HepG2 (cell line): ENCODE measurements around the gene LIMS2. TPM values are rescaled to one million over a fixed set of nuclear protein-coding genes. Genes with fewer than 3 reads are reported as not detected.

ENCODE experiments used
- AGO1 ChIP-seq: fragments of 200-400 bp; formaldehyde crosslinking; IDR thresholded peaks from 2 replicates; pipeline ENCODE4 v1.6.1; 2017; ENCODE audit warnings: mild to moderate bottlenecking, low read depth, low read length, moderate library complexity; ENCODE audit not compliant: poor library complexity, severe bottlenecking
- BHLHE40 ChIP-seq: IDR thresholded peaks from 2 replicates; pipeline ENCODE4 v1.6.1; 2011; ENCODE audit warnings: low read length, improper control_type of control experiment
- CCDC6 ChIP-seq: sonication (generic); formaldehyde crosslinking; IDR thresholded peaks from 2 replicates; pipeline ENCODE4 v1.8.1; 2022; ENCODE audit warnings: mild to moderate bottlenecking, missing genetic modification reagents, moderate library complexity
- FOXC1 ChIP-seq: sonication (generic); formaldehyde crosslinking; IDR thresholded peaks from 2 replicates; pipeline ENCODE4 v1.8.0; 2022; ENCODE audit warnings: mild to moderate bottlenecking, missing genetic modification reagents, borderline replicate concordance
- MATR3 ChIP-seq: sonication (generic); formaldehyde crosslinking; IDR thresholded peaks from 2 replicates; pipeline ENCODE4 v1.4.0; 2020; ENCODE audit warnings: missing genetic modification reagents
- MXD3 ChIP-seq: IDR thresholded peaks from 2 replicates; pipeline ENCODE4 v1.6.1; 2016; ENCODE audit warnings: mild to moderate bottlenecking, missing biosample characterization, missing genetic modification reagents
- RFX3 ChIP-seq: IDR thresholded peaks from 2 replicates; pipeline ENCODE4 v1.6.1; 2016; ENCODE audit warnings: missing biosample characterization, missing genetic modification reagents
- RXRA ChIP-seq: sonication (generic); formaldehyde crosslinking; IDR thresholded peaks from 2 replicates; pipeline ENCODE4 v1.5.1; 2020; ENCODE audit warnings: missing genetic modification reagents
- SNAPC2 ChIP-seq: sonication (generic); formaldehyde crosslinking; IDR thresholded peaks from 2 replicates; pipeline ENCODE4 v1.8.1; 2022; ENCODE audit warnings: mild to moderate bottlenecking, missing genetic modification reagents
- SOX6 ChIP-seq, 2 experiments: fragments of 450-650 bp in 1 of 2; sonication (generic) in 1 of 2; formaldehyde crosslinking in 1 of 2; IDR thresholded peaks; 2 replicates each; pipeline versions ENCODE4 v1.4.0 to v1.6.1; 2017 to 2020; ENCODE audit warnings: antibody characterized with exemption in 1 of 2, mild to moderate bottlenecking in 1 of 2, missing genetic modification reagents in 1 of 2
- SRY ChIP-seq: sonication (generic); formaldehyde crosslinking; IDR thresholded peaks from 2 replicates; pipeline ENCODE4 v1.8.0; 2022; ENCODE audit warnings: mild to moderate bottlenecking, missing genetic modification reagents
- STAG1 ChIP-seq: sonication (generic); formaldehyde crosslinking; IDR thresholded peaks from 2 replicates; pipeline ENCODE4 v1.4.0; 2020; ENCODE audit warnings: missing genetic modification reagents
- SYNCRIP ChIP-seq: fragments of 200-400 bp; formaldehyde crosslinking; IDR thresholded peaks from 2 replicates; pipeline ENCODE4 v1.6.1; 2018; ENCODE audit warnings: mild to moderate bottlenecking, low read depth, low read length; ENCODE audit not compliant: insufficient read depth
- TEAD2 ChIP-seq: sonication (generic); formaldehyde crosslinking; IDR thresholded peaks from 2 replicates; pipeline ENCODE4 v1.9.0; 2021; ENCODE audit warnings: missing genetic modification reagents
- THAP9 ChIP-seq: sonication (generic); formaldehyde crosslinking; IDR thresholded peaks from 2 replicates; pipeline ENCODE4; 2020; ENCODE audit warnings: missing genetic modification reagents, mild to moderate bottlenecking, borderline replicate concordance
- TP53 ChIP-seq: sonication (generic); formaldehyde crosslinking; conservative IDR thresholded peaks from 2 replicates; pipeline ENCODE4 v1.4.0; 2020; ENCODE audit warnings: missing genetic modification reagents
- ZNF180 ChIP-seq: sonication (generic); formaldehyde crosslinking; IDR thresholded peaks from 2 replicates; pipeline ENCODE4 v1.4.0; 2020; ENCODE audit warnings: low read depth, missing genetic modification reagents, borderline replicate concordance
- ZNF30 ChIP-seq: sonication (generic); formaldehyde crosslinking; IDR thresholded peaks from 2 replicates; pipeline ENCODE4 v1.5.0; 2020; ENCODE audit warnings: mild to moderate bottlenecking, missing genetic modification reagents
- ZNF317 ChIP-seq: sonication (generic); formaldehyde crosslinking; IDR thresholded peaks from 2 replicates; pipeline ENCODE4 v1.5.0; 2020; ENCODE audit warnings: mild to moderate bottlenecking, missing genetic modification reagents
- ZNF33B ChIP-seq: sonication (generic); formaldehyde crosslinking; IDR thresholded peaks from 2 replicates; pipeline ENCODE4 v1.5.1; 2020; ENCODE audit warnings: mild to moderate bottlenecking, missing genetic modification reagents
- ZNF513 ChIP-seq: sonication (generic); formaldehyde crosslinking; conservative IDR thresholded peaks from 2 replicates; pipeline ENCODE4 v1.5.0; 2020; ENCODE audit warnings: missing genetic modification reagents
- ZNF605 ChIP-seq: sonication (generic); formaldehyde crosslinking; IDR thresholded peaks from 2 replicates; pipeline ENCODE4 v1.8.0; 2022; ENCODE audit warnings: mild to moderate bottlenecking, missing genetic modification reagents
- ZNF772 ChIP-seq: sonication (generic); formaldehyde crosslinking; IDR thresholded peaks from 2 replicates; pipeline ENCODE4 v1.5.0; 2020; ENCODE audit warnings: mild to moderate bottlenecking, missing genetic modification reagents
- ZNF788 ChIP-seq: sonication (generic); formaldehyde crosslinking; IDR thresholded peaks from 2 replicates; pipeline ENCODE4 v1.5.0; 2020; ENCODE audit warnings: mild to moderate bottlenecking, missing genetic modification reagents, borderline replicate concordance
- ZNF790 ChIP-seq: sonication (generic); formaldehyde crosslinking; IDR thresholded peaks from 2 replicates; pipeline ENCODE4 v1.8.0; 2022; ENCODE audit warnings: missing genetic modification reagents, mild to moderate bottlenecking, borderline replicate concordance
- ZNF816 ChIP-seq: sonication (generic); formaldehyde crosslinking; IDR thresholded peaks from 2 replicates; pipeline ENCODE4 v1.8.0; 2022; ENCODE audit warnings: missing genetic modification reagents, mild to moderate bottlenecking, borderline replicate concordance
- polyA plus RNA-seq, 8 experiments: library from polyadenylated mRNA; depleted of rRNA in 3 of 8; stranded (reverse) in 7 of 8; unstranded in 1 of 8; fragments of >200 nt; fragmentation: Illumina TruSeq in 4 of 8; extraction: Trizol in 4 of 8; gene quantifications; 2 replicates each; pipeline versions ENCODE4 v1.2.1 to v1.2.3, GENCODE V29; 2011 to 2016; ENCODE audit warnings: low read depth in 4 of 8, missing spikeins in 1 of 8, mixed read lengths in 1 of 8; ENCODE audit not compliant: insufficient read depth in 1 of 8
- total RNA-seq, 5 experiments: library from RNA; depleted of rRNA; stranded (reverse); fragments of >200 nt; fragmentation: Illumina TruSeq; extraction: Trizol; gene quantifications; 2 replicates each; pipeline ENCODE4 v1.2.3, GENCODE V29; 2016; ENCODE audit warnings: low read depth in 1 of 5

Gene LIMS2
- total and polyA plus RNA-seq, 2 of the 13 experiments (the other 11 are each of a cell fraction or from before 2014, with no cell fraction given): 1.0 to 1.9 TPM

DNA sequence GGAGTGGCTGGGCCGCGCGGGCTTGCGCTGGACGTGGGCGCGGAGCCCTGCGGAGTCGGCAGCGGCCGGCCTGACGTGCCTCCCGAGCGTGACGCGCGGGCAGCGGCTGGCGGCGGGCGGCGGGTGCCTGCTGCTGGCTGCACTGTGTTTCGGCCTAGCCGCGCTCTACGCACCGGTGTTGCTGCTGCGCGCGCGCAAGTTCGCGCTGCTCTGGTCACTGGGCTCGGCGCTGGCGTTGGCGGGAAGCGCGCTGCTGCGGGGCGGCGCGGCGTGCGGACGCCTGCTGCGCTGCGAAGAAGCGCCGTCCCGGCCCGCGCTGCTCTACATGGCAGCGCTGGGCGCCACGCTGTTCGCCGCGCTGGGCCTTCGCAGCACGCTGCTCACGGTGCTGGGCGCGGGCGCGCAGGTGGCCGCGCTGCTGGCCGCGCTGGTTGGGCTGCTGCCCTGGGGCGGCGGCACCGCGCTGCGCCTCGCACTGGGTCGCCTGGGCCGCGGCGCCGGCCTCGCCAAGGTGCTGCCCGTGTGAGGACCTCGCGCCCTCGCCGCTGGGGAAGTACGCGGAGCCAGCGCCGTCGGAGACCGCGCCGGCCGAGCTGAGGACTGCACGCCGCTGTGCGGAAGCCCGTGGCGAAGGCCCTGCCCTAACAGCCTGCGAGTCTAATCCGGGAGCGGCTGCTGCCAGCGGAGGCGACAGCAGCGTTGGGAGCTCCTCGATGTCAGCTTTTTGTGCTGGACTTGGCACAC is 26.5 kb upstream of the LIMS2 start (continued):
- TF ChIP-seq ZNF816 (CRISPR knock-in tag): no peak; the same call in 1 of the 2 replicates
- no peak for TF ChIP-seq ZNF180 (CRISPR knock-in tag)
- peak; percentile 63; the same call in 1 of the 2 replicates for TF ChIP-seq SRY (CRISPR knock-in tag)
- no peak for TF ChIP-seq MATR3 (CRISPR knock-in tag)
- peak; percentile 72 for TF ChIP-seq ZNF605 (CRISPR knock-in tag)
- TF ChIP-seq SNAPC2: no peak
- peak; percentile 44 for TF ChIP-seq STAG1 (CRISPR knock-in tag)
- TF ChIP-seq TEAD2 (CRISPR knock-in tag): peak; percentile 78; the same call in 1 of the 2 replicates
- no peak for TF ChIP-seq ZNF317
- peak; percentile 17; the same call in 1 of the 2 replicates for TF ChIP-seq ZNF513
- TF ChIP-seq RFX3: no peak
- TF ChIP-seq ZNF33B (CRISPR knock-in tag): 0 out of 2 replicates have a peak, but pooled peaks have one; percentile 64
- TF ChIP-seq THAP9 (CRISPR knock-in tag): no peak
- TF ChIP-seq ZNF30: no peak
- TF ChIP-seq AGO1: no peak
- peak; percentile 86; the same call in 1 of the 2 replicates for TF ChIP-seq ZNF788 (CRISPR knock-in tag)
- no peak for TF ChIP-seq SOX6 (IDR thresholded peaks at IDR 0.05)
- 0 out of 2 replicates have a peak, but pooled peaks have one; percentile 14 for TF ChIP-seq SOX6 (CRISPR knock-in tag; IDR thresholded peaks at IDR 0.05)
- peak; percentile 82 for TF ChIP-seq FOXC1 (CRISPR knock-in tag)
- no peak; the same call in 1 of the 2 replicates for TF ChIP-seq MXD3
- TF ChIP-seq ZNF772 (CRISPR knock-in tag): peak; percentile 96; the same call in 1 of the 2 replicates
- TF ChIP-seq ZNF790 (CRISPR knock-in tag): no peak; the same call in 1 of the 2 replicates
- TF ChIP-seq SYNCRIP: no peak
- TF ChIP-seq CCDC6 (CRISPR knock-in tag): peak; percentile 97
- no peak for TF ChIP-seq TP53 (CRISPR knock-in tag)
- peak; percentile 40; the same call in 1 of the 2 replicates for TF ChIP-seq BHLHE40
- peak; percentile 47; the same call in 1 of the 2 replicates for TF ChIP-seq RXRA (CRISPR knock-in tag)
